ENCODE data around the gene SMPDL3B. TPM values are rescaled to one million over a fixed set of nuclear protein-coding genes. Genes with fewer than 3 reads are reported as not detected.

Gene SMPDL3B
- total RNA-seq, 3 donors from 2014 or later = 17.3 to 45.4 (median 30.9) TPM

DNA sequence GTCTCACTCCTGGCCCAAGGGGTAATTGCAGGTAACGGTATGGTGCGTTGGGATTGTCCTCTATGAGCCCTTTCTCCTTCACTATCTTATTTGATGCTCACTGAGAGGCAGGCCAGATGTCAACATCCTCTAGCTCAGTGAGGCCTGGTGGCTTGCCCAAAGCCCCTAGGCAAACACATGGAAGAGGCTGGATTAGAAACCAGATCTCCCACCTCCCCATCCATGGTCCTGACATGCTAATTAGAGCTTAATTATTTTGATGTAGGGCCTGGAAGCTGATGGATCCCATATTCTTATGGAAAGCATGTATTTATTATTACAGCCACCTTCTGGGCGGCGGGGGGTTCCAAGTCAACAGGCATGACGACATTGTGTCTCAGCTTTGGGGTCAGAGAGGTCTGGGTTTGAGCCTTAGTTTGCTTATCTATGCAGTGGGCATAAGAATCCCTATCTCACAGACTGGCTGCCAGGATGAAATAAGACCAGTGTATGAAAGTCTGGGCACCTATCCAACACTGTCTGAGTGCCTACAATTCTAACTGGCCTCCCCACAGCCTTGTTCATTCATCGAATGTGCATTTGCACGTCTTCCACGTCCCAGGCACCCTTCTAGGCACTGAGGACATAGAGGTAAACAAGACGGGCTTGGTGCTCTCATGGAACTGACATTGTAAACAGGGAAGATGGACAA is 6.2 kb downstream of the SMPDL3B start:
- no peak for ATAC-seq

DNA sequence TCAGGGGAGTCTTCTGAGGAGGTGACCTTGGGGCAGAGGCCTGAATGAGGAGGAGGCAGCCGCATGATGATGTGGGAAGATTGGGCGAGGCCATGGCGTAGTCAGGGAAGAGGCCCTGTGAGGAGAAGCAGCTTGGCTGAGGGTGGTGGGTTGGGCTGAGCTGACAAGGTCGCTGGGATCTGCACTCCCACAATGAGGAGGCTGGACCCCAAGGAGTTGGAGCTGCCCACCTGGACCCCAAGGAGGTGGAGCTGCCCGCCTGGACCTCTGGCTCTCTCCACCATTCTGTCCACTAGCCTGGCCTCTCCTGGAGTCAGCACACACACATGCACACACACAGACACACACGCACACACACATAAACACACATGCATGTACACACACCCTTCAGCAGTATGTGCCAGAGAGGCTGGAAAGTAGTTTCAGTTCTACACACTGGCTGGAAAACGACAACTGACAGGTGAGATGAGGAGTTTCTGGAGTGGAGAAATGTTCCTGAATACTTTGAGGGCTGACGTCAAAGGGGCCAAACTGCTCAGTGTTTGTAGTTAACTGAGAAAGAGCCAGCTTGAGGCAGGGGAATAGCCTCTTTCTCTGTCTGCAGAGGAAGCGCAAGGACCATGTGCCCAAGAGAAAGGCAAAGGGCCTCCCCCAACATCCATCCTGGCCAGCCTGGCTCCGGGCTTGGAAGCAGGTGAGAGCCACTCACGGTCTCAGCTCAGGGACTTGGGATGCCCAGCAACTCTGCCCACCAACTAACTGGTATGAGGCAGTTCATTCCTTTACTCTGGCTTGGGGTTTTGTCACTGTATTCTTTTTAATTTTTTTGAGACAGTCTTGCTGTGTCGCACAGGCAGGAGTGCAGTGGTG is 7.1 kb downstream of the SMPDL3B start:
- intact Hi-C loops (cut with DNase I, micrococcal nuclease) = no loop called here
- Histone ChIP-seq H3K9me3 (no peaks in the 10 kb centered on the region), H3K4me1 (ENCODE audit: low read depth) (no peaks in the 10 kb centered on the region), H3K4me3 (no peak overlapping the region), H3K36me3 (ENCODE audit: low read depth) (no peaks in the 10 kb centered on the region)
- TF ChIP-seq, protein P1, sequence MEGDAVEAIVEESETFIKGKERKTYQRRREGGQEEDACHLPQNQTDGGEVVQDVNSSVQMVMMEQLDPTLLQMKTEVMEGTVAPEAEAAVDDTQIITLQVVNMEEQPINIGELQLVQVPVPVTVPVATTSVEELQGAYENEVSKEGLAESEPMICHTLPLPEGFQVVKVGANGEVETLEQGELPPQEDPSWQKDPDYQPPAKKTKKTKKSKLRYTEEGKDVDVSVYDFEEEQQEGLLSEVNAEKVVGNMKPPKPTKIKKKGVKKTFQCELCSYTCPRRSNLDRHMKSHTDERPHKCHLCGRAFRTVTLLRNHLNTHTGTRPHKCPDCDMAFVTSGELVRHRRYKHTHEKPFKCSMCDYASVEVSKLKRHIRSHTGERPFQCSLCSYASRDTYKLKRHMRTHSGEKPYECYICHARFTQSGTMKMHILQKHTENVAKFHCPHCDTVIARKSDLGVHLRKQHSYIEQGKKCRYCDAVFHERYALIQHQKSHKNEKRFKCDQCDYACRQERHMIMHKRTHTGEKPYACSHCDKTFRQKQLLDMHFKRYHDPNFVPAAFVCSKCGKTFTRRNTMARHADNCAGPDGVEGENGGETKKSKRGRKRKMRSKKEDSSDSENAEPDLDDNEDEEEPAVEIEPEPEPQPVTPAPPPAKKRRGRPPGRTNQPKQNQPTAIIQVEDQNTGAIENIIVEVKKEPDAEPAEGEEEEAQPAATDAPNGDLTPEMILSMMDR (IDR thresholded peaks at IDR 0.05) = no peak
- DNase-seq (peak in 1 of 3 donors; percentile 40), ATAC-seq (no peak)

More for the DNA sequence above, 6.2 kb downstream of the SMPDL3B start:
- no peaks in the 10 kb centered on the region for H3K9me3 ChIP-seq
- TF ChIP-seq, protein P1 (IDR thresholded peaks at IDR 0.05) = no peak
- intact Hi-C loops (cut with DNase I, micrococcal nuclease) = no loop called here
- peak in 1 of 3 donors; percentile 4 for DNase-seq
- H3K36me3 ChIP-seq (ENCODE audit: low read depth) = no peaks in the 10 kb centered on the region
- H3K4me1 ChIP-seq (ENCODE audit: low read depth) = no peaks in the 10 kb centered on the region
- no peak overlapping the region for H3K4me3 ChIP-seq

DNA sequence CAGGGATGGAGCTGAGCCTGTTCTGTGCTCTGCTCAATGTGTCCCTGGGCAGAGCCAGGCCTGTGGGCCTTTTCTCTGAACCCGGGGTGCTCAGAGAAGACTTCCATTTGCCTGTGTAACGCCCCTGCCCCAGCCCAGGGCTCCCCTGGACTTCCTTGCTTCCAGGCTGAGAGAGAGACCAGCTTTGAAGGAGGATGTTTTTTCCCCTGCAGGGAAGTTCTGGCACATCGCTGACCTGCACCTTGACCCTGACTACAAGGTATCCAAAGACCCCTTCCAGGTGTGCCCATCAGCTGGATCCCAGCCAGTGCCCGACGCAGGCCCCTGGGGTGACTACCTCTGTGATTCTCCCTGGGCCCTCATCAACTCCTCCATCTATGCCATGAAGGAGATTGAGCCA is 10.2 kb downstream of the SMPDL3B start:
- Histone ChIP-seq H3K4me1 (ENCODE audit: low read depth) (no peaks in the 10 kb centered on the region), H3K4me3 (no peak overlapping the region), H3K36me3 (ENCODE audit: low read depth) (no peaks in the 10 kb centered on the region), H3K9me3 (no peaks in the 10 kb centered on the region)
- TF ChIP-seq, protein P1 (IDR thresholded peaks at IDR 0.05) = no peak
- ATAC-seq (no peak), DNase-seq (peak in 1 of 3 donors; percentile 37)
- intact Hi-C loops (cut with DNase I, micrococcal nuclease) = no loop called here

DNA sequence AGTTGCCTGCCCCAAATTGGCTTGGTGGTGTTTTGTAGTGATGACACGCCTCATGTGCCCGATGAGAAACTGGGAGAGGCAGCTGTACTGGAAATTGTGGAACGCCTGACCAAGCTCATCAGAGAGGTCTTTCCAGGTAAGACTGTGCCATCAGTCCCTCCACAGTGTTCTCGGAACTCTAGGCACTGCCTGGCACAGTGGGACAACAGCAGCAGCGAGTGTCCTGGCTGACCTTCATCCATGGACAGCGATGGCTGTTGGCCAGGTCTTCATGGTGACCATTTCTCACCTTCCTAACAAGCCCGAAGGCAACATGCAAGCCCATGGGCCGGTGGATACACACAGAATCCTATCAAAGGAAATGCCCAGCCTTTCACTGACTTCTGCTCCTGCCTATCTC is 14.2 kb downstream of the SMPDL3B start:
- TF ChIP-seq, protein P1 (IDR thresholded peaks at IDR 0.05) = no peak
- DNase-seq = peak in 1 of 3 donors; percentile 19
- ATAC-seq = no peak
- no peaks in the 10 kb centered on the region for H3K36me3 ChIP-seq (ENCODE audit: low read depth)
- no peaks in the 10 kb centered on the region for H3K9me3 ChIP-seq
- H3K4me3 ChIP-seq = no peak overlapping the region
- peaks cover 2% of the 10 kb centered on the region for H3K4me1 ChIP-seq (ENCODE audit: low read depth)
- intact Hi-C loops (cut with DNase I, micrococcal nuclease) = no loop called here

DNA sequence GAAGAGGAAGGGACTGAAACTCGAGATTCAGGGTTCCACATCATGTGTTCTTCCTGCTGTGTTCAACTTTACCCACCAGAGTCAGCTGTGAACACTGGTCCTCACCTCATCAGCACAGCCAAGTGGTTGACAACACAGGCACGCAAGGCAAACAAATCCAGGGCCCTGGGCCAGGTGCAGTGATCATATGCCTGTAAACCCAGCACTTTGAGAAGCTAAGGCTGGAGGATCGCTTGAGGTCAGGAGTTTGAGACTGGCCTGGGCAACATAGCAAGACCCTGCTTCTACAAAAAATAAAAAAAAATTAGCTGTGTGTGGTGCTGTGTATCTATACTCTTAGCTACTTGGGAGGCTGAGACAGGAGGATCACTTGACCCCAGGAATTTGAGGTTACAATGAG is 16.6 kb downstream of the SMPDL3B start:
- Histone ChIP-seq H3K4me3 (no peak overlapping the region), H3K4me1 (ENCODE audit: low read depth) (peaks cover 2% of the 10 kb centered on the region), H3K9me3 (no peaks in the 10 kb centered on the region), H3K36me3 (ENCODE audit: low read depth) (no peaks in the 10 kb centered on the region)
- TF ChIP-seq, protein P1 (IDR thresholded peaks at IDR 0.05) = no peak
- DNase-seq = peak in 1 of 3 donors; percentile 21
- peak; percentile 18 for ATAC-seq
- intact Hi-C loops (cut with DNase I, micrococcal nuclease) = no loop called here

Measured in mucosa of descending colon (tissue), 3 donors.